Activated naive CD4-positive, alpha-beta T cell treated with anti-CD3 and anti-CD28 coated beads for 36 hours (primary cell): ENCODE results near the gene SAMD4A. TPM values are rescaled to one million over a fixed set of nuclear protein-coding genes. Genes with fewer than 3 reads are reported as not detected.
"Not testable (repeated sequence)": the region's sequence is repeated elsewhere in the genome, so short reads cannot be mapped to it uniquely, and the experiment has no call there.

ENCODE experiments used
- CTCF ChIA-PET: fragments of 350-600 bp; sonication (Branson Sonifier 250); formaldehyde crosslinking; loops from one replicate; lab custom pipeline; 2021; ENCODE audit warnings: antibody characterized with exemption; lab: Charles Lee
- DNase-seq: peaks from one replicate; pipeline ENCODE4 v3.0.0-alpha.2; 2020
- H3K27ac Mint-ChIP-seq: one replicate; pipeline ENCODE4 v1.8.0; 2021; ENCODE audit warnings: mild to moderate bottlenecking, mixed read lengths
- H3K27me3 Mint-ChIP-seq: one replicate; pipeline ENCODE4 v1.8.0; 2021; ENCODE audit warnings: low read depth, mixed read lengths
- H3K36me3 Mint-ChIP-seq: one replicate; pipeline ENCODE4 v1.8.0; 2021; ENCODE audit warnings: low read depth, mixed read lengths
- H3K4me1 Mint-ChIP-seq: one replicate; pipeline ENCODE4 v1.8.0; 2021; ENCODE audit warnings: low read depth, mixed read lengths
- H3K4me3 Mint-ChIP-seq: one replicate; pipeline ENCODE4 v1.8.0; 2021; ENCODE audit warnings: mild to moderate bottlenecking, moderate library complexity, mixed read lengths
- H3K9me3 Mint-ChIP-seq: one replicate; pipeline ENCODE4 v1.8.0; 2021; ENCODE audit warnings: mixed read lengths
- intact Hi-C: fragments of 100-400 bp; cut with micrococcal nuclease; formaldehyde crosslinking; loops from one replicate; pipeline ENCODE4 v1.15.1; 2023
- total RNA-seq, 2 experiments: library from RNA; stranded (reverse); gene quantifications; one replicate each; pipeline ENCODE4 v1.2.3, GENCODE V29; 2021

Gene SAMD4A
- total RNA-seq, 2 experiments from 2014 or later = 4.7 to 4.9 TPM

- peak overlapping the region; percentile 67 for H3K27ac Mint-ChIP-seq
- no peak for DNase-seq
- no peaks in the 10 kb centered on the region for H3K27me3 Mint-ChIP-seq
- H3K4me3 Mint-ChIP-seq = no peak overlapping the region
- CTCF ChIA-PET = interaction anchor here (0.9 to 1.2 kb wide), 2 partner anchors 39 to 42 kb away, joined by 3 to 4 read pairs; no protein-coding TSS in a partner anchor
- peaks cover 32% of the 10 kb centered on the region for H3K4me1 Mint-ChIP-seq
- H3K9me3 Mint-ChIP-seq = no peaks in the 10 kb centered on the region
- intact Hi-C loops = no loop called here
- no peaks in the 10 kb centered on the region for H3K36me3 Mint-ChIP-seq
Measured at GRCh38 chr14:54734966-54735365, 168.0 kb downstream of the SAMD4A start.

DNA sequence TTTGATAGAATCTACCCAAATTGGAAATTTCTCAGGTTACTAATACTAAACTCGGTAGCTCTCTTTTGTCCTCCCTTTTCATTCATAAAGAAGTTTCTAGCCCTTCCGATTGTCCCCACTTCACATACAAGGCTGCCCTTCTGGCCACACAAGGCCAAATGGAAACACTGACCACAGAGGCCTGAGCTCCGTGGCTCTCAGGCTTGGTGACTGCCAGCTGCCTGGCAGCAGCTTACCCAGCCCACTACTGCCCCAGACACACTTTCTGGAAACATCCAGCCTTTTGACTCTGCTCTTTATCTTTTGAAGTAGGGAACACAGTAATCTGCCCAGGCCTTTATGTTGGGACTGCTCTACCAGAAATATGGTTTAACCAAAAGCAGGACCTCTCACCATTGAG is 168.5 kb downstream of the SAMD4A start:
- CTCF ChIA-PET = interaction anchor here (1.2 to 1.4 kb wide), 2 partner anchors 39 kb away, joined by 3 read pairs; no protein-coding TSS in a partner anchor
- Mint-ChIP-seq H3K27me3 (no peaks in the 10 kb centered on the region), H3K27ac (peak overlapping the region; percentile 67), H3K4me1 (peaks cover 29% of the 10 kb centered on the region), H3K9me3 (no peaks in the 10 kb centered on the region), H3K36me3 (no peaks in the 10 kb centered on the region), H3K4me3 (no peak overlapping the region)
- intact Hi-C loops = no loop called here
- no peak for DNase-seq

DNA sequence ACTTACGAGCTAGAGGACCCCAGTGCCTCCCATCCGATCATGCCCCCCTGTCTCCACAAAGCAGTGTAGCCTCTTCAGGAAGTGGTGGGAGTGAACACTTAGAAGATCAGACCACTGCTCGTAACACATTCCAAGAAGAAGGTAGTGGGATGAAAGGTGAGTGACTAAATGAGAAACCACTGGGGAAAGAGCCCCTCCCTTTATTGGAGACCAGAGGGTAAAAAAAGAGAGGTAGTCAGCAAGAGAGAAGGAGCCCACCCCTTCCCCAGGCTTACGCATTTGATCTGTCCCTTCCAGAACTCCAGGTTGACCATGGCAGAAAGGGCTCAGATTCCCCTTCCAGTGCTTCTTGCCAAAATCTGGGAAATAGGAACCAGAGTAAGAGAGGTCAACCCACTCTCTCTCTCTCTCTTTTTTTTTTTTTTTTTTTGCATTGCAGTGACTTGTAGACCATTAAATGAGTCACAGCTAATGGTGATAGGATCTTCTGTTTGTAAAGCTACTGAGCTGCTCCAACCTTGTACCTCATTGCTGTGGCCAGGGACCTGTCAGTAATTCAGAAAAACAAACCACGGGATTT is 170.3 kb downstream of the SAMD4A start:
- peak; percentile 36 for DNase-seq
- no peaks in the 10 kb centered on the region for H3K36me3 Mint-ChIP-seq
- CTCF ChIA-PET = interaction anchor here (0.9 to 1.4 kb wide), 2 partner anchors 9 to 37 kb away, joined by 3 read pairs; no protein-coding TSS in a partner anchor
- no peaks in the 10 kb centered on the region for H3K27me3 Mint-ChIP-seq
- H3K27ac Mint-ChIP-seq = no peak overlapping the region
- peaks cover 31% of the 10 kb centered on the region for H3K4me1 Mint-ChIP-seq
- no peak overlapping the region for H3K4me3 Mint-ChIP-seq
- intact Hi-C loops = loop anchor here (1.0 kb wide), 1 partner anchor 36 kb away; no protein-coding TSS in a partner anchor
- H3K9me3 Mint-ChIP-seq = no peaks in the 10 kb centered on the region

DNA sequence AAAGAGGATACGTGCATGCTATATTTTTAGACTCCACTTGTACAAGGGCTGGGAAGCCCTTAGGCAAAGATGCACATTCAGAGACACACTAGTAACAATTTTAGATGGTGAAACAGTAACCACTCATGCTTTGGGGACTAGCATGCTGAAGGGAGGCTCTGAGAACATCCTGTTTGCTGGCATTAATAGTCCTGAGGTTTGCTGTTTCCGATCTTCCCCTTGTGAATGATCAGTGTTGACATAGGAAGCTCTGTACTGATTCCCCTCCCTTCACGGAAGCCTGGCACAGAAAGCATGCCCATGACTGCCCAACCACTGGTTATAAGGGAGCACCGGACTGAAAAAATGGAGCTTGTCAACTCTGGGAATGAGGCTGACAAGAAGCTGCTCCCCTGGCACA is 171.1 kb downstream of the SAMD4A start:
- CTCF ChIA-PET = interaction anchor here (0.9 kb wide), 1 partner anchor 8 kb away, joined by 3 read pairs; no protein-coding TSS in a partner anchor
- Mint-ChIP-seq H3K4me1 (peaks cover 39% of the 10 kb centered on the region), H3K9me3 (no peaks in the 10 kb centered on the region), H3K36me3 (no peaks in the 10 kb centered on the region), H3K27me3 (no peaks in the 10 kb centered on the region), H3K4me3 (no peak overlapping the region), H3K27ac (peak overlapping the region; percentile 1)
- intact Hi-C loops = no loop called here
- no peak for DNase-seq

DNA sequence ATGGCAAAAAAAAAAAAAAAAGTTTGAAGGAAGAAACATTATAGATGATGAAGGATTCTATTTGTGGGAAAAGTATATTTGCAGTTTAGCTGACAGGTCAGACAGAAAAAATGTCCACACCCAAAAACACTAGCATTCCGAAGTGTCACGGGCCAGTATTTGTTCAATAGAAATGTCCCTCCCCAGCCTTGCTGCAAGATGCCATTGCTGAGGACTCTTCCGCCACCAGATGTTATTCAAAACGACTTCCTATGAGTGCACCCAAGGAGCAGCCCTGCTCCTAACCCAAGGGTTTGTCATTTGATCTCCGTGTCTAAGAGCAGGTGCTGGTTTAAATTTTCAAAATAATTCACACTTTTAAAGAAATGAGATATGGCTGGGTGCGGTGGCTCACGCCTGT is 172.6 kb downstream of the SAMD4A start:
- no peak overlapping the region for H3K27ac Mint-ChIP-seq
- intact Hi-C loops = no loop called here
- CTCF ChIA-PET = interaction anchor here (1.1 kb wide), 1 partner anchor 35 kb away, joined by 3 read pairs; no protein-coding TSS in a partner anchor
- no peaks in the 10 kb centered on the region for H3K9me3 Mint-ChIP-seq
- no peak for DNase-seq
- peaks cover 45% of the 10 kb centered on the region for H3K4me1 Mint-ChIP-seq
- no peaks in the 10 kb centered on the region for H3K36me3 Mint-ChIP-seq
- H3K4me3 Mint-ChIP-seq = no peak overlapping the region
- no peaks in the 10 kb centered on the region for H3K27me3 Mint-ChIP-seq

DNA sequence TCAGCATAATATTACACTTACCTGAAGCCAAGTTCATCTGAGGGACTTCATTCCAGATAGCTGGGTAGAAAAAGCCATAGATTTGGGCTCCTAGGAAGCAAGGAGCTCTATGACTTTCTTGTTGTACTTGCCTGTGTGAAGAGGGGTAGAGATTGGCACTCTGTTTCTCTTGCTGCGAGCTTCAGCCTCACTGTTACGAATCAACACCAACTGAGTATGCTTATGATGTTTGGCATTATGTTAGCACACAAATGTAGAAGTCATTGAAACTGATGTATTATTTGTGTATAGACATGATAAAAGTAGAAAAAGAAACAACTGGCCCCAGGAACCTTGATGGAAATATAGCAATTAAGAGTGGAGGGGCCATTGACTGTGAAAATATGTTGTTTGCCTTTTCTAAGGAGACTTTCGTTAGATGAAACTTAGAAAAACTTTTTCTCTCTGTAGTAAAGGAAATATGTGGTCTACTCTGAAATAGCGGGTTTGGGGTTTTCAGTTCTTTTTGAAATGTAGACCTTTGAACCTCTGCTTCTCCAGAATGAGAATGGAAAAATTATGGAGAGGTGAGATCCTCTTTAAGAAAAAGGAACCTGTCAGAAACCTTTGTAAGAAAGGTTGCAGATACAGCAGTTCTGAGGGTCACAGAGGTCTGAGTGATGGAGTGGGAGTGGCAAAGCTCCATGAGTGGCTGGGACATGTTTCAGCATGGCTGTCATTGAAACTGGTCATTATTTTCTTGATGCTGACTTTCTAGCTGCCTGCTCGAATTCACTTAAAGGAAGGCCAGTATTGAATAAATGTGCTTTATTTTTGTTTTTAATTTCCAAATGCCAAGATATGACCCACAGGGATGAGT is 175.8 kb downstream of the SAMD4A start:
- Mint-ChIP-seq H3K4me3 (no peak overlapping the region), H3K9me3 (no peaks in the 10 kb centered on the region), H3K27me3 (no peaks in the 10 kb centered on the region), H3K4me1 (peaks cover 35% of the 10 kb centered on the region), H3K27ac (no peak overlapping the region), H3K36me3 (no peaks in the 10 kb centered on the region)
- intact Hi-C loops = loop anchor here (1.0 kb wide), 2 partner anchors 12 to 31 kb away; no protein-coding TSS in a partner anchor
- DNase-seq = no peak
- CTCF ChIA-PET = interaction anchor here (2.2 kb wide), 1 partner anchor 31 kb away, joined by 11 read pairs; no protein-coding TSS in a partner anchor

GRCh38 chr14:54743382-54743781 is 176.5 kb downstream of the SAMD4A start:
- CTCF ChIA-PET = no interaction called here
- no peak overlapping the region for H3K27ac Mint-ChIP-seq
- H3K4me3 Mint-ChIP-seq = no peak overlapping the region
- intact Hi-C loops = no loop called here
- peaks cover 28% of the 10 kb centered on the region for H3K4me1 Mint-ChIP-seq
- no peaks in the 10 kb centered on the region for H3K27me3 Mint-ChIP-seq
- H3K9me3 Mint-ChIP-seq = no peaks in the 10 kb centered on the region
- no peaks in the 10 kb centered on the region for H3K36me3 Mint-ChIP-seq
- no peak for DNase-seq

- H3K27me3 Mint-ChIP-seq = no peaks in the 10 kb centered on the region
- no peaks in the 10 kb centered on the region for H3K36me3 Mint-ChIP-seq
- intact Hi-C loops = no loop called here
- CTCF ChIA-PET = interaction anchor here (0.6 to 2.9 kb wide), 4 partner anchors 8 to 182 kb away, joined by 3 to 8 read pairs (median 3); no protein-coding TSS in a partner anchor
- DNase-seq = no peak
- H3K9me3 Mint-ChIP-seq = no peaks in the 10 kb centered on the region
- H3K4me3 Mint-ChIP-seq = no peak overlapping the region
- H3K27ac Mint-ChIP-seq = no peak overlapping the region
- H3K4me1 Mint-ChIP-seq = peaks cover 24% of the 10 kb centered on the region
Measured at GRCh38 chr14:54746019-54746418, 179.1 kb downstream of the SAMD4A start.

- H3K4me1 Mint-ChIP-seq = peaks cover 10% of the 10 kb centered on the region
- no peaks in the 10 kb centered on the region for H3K9me3 Mint-ChIP-seq
- H3K27ac Mint-ChIP-seq = no peak overlapping the region
- intact Hi-C loops = no loop called here
- H3K27me3 Mint-ChIP-seq = no peaks in the 10 kb centered on the region
- no peak overlapping the region for H3K4me3 Mint-ChIP-seq
- DNase-seq = no peak
- peaks cover 2% of the 10 kb centered on the region for H3K36me3 Mint-ChIP-seq
- CTCF ChIA-PET = interaction anchor here (1.2 to 2.9 kb wide), 2 partner anchors 26 to 184 kb away, joined by 3 to 8 read pairs; no protein-coding TSS in a partner anchor
Measured at GRCh38 chr14:54747616-54748015, 180.7 kb downstream of the SAMD4A start.

DNA sequence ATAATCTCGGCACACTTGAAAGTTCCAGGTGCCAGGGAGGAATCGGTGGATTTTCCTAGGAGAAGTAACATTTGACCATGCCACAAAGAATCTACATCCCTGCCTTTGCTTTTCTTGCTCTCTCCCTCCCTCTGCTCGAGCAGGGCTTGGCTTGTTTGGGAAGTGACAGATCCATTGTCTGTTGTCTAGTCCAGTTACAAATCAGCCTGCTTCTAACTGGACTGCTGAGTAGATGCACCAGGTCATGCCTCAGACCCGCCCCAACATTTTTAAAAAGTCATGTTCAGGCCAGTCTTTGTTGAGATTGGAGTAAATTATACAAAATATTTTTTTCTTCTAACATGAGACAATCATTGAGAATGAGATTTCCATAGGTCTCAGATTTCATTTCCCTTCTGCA is 182.3 kb downstream of the SAMD4A start:
- H3K4me3 Mint-ChIP-seq = no peak overlapping the region
- DNase-seq = no peak
- intact Hi-C loops = no loop called here
- H3K4me1 Mint-ChIP-seq = no peaks in the 10 kb centered on the region
- no peak overlapping the region for H3K27ac Mint-ChIP-seq
- CTCF ChIA-PET = no interaction called here
- no peaks in the 10 kb centered on the region for H3K27me3 Mint-ChIP-seq
- H3K36me3 Mint-ChIP-seq = peaks cover 2% of the 10 kb centered on the region
- no peaks in the 10 kb centered on the region for H3K9me3 Mint-ChIP-seq

DNA sequence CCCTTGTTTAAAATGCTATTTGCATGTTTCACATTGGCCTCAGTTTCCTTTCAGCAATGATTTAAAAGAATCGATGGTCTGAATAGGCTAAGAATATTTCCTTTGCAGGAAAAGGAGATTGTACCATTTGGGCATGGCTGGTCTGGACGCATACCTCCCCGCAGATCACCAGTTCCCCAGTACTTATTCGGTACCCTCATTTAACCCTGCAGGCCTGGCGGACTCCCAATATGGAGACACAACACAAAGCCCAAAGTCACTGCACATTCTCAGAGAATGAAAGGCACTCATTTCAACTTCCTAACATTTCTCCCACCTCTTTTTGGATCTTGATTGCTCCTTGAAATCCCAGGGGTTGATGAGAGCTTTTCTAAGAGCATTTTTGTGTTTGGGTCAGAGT is 182.8 kb downstream of the SAMD4A start:
- no peaks in the 10 kb centered on the region for H3K4me1 Mint-ChIP-seq
- H3K27ac Mint-ChIP-seq = no peak overlapping the region
- H3K4me3 Mint-ChIP-seq = no peak overlapping the region
- CTCF ChIA-PET = no interaction called here
- no peaks in the 10 kb centered on the region for H3K9me3 Mint-ChIP-seq
- no peaks in the 10 kb centered on the region for H3K27me3 Mint-ChIP-seq
- DNase-seq = no peak
- H3K36me3 Mint-ChIP-seq = peaks cover 2% of the 10 kb centered on the region
- intact Hi-C loops = no loop called here

DNA sequence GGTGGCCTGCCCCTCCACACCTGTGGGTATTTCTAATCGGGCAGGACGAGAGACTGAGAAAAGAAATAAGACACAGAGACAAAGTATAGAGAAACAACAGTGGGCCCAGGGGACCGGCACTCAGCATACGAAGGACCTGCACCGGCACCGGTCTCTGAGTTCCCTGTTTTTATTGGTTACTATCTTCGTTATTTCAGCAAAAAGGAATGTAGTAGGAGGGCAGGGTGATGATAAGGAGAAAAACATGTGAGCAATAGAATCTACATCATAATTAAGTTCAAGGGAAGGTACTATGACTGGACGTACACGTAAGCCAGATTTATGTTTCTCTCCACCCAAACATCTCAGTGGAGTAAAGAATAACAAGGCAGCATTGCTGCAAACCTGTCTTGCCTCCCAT is 185.7 kb downstream of the SAMD4A start:
- H3K27ac Mint-ChIP-seq, DNase-seq, H3K4me1 Mint-ChIP-seq, H3K27me3 Mint-ChIP-seq, intact Hi-C loops, H3K9me3 Mint-ChIP-seq, CTCF ChIA-PET, H3K36me3 Mint-ChIP-seq, H3K4me3 Mint-ChIP-seq: not testable (repeated sequence)
